KG1 (cell line): ENCODE measurements around the gene NUP210.

ENCODE experiments used
- DNase-seq: peaks from one replicate; lab custom pipeline; 2025; lab: John Stamatoyannopoulos, UW

The NUP210 gene

DNA sequence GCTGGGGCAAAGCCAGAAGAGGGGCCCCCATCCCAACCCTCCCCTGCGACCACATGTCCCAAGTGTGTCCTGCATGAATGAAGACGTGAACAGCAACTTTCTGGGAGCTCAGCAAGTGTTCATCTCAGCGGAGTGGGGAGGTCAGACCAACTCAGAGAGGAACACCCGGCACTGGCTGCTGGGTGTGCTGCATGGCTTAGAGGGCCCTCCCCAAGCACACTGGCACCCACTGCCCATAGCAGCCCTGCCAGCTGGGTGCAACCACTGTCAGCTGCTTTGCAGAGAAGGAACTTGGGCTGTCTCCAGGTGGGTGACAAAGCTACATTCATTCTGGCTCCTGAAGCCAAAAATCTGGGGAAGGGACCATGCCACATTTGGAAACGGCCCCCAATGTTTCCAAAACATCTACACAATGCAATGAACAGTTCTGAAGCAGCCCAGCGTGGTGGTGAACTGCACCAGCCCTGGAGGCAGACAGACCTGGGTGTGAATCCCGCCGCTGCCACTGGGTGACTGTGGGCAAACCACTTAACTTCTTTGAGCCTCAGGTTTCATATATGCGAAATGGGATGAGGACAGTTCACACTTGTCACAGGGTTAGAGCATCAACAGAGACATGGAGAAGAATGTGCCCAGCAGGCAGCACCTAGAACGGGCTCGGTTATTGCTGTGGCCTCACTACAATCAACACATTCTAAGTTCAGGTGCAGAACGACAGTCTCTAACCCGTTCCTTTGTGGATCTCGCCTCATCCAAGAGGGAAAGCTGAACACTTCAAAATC lies 145.4 kb downstream of the NUP210 start:
- no peak for DNase-seq

DNA sequence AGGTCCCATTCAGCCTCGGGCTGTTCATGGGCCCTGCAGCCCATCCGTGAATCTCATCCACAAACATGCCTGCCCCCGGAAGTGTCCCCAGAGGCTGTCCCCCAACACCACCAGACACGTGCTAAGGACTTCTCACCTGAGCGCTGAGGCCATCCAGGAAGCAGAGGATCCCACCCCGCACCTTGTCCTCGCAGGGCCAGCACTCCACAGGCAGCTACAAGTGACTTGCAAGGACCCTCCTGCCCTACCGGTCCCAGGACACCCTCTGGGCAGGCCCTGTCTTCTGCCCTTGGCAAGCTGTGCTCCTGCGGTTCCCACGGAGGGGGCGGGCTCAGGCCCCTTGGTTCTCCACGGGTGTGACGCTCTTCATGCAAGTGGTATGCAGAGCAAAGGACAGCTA lies 146.0 kb downstream of the NUP210 start:
- no peak for DNase-seq

- DNase-seq: no peak
Observed at GRCh38 chr3:13273604-13274105, 146.5 kb downstream of the NUP210 start.

DNA sequence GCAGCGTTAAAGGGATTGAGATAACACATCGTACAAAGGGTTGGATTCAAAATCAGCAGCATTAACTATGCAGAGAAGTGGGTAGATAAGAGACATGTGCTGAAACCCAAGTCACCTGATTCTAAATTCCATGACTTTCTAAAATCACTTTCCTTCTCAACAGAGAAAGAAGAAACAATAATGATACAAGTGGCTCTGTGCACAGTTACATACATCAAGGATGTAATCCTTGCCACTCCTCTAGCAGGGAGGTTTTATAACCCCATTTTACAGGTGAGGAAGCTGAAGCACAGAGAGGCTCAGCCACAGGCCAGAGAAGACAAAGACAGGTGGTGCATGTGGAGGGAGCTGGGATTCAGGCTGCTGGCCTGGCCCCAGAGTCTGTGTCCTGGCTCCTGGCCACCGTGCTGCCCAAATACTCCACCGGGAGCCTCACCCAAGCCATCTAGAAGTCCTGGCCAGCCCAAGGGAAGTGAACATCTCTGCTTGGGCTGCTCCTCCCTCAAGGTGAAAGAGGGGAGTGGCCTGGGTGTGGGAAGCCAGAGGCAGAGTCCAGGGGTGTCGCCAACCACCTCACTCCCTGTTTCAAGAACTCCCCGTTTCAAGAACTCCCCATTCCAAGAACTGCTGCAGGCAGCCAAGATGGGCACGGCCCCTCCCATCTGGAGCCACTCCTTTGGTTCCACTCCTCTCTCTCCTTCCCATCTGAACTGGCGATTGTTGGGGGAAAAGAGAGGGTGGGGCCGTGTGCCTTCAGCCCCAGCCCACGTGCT lies 147.1 kb downstream of the NUP210 start:
- no peak for DNase-seq

GRCh38 chr3:13269711-13270378 lies 150.3 kb downstream of the NUP210 start:
- no peak for DNase-seq

DNA sequence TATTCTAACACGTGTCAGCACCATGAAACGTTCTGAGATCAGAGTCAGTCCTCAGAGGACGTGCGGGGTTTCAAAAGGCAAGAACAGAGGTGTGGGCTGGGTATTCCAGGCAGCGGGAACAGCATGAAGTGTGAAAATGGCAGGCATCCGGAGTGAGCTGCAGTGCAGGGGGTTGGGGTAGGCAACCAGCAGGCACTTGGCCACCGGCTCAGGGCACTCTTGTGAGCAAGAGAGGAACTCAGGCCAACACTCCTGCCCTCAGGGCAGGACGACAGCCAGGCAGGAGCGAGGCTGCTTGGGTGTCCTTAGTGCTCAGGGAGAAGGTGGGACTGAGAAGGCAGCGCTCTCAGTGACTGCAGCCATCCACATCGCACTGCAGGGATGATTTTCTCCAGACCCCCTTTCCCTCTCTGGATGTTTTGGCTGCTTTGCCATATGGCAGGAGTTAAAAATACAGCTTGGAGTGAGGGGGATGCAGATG lies 151.1 kb downstream of the NUP210 start:
- DNase-seq: no peak

DNA sequence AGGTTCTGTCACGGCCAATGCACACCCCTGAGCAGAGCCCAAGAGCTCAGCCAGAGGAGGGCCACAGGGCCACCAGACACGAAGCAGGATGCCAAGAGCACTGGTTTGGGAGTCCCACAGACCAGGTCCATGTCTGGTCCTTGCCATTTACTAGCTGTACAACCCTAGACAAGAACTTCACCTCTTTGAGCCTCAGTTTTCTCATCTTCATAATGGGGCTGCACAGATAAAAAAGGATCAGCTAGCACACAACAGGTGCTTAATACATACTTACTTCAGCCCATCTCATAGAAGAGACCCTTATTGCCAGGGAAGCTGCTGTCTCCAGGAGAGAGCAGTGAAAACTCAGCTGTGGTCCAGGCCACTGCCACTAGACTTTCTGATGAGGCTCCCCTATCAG lies 152.0 kb downstream of the NUP210 start:
- no peak for DNase-seq

DNA sequence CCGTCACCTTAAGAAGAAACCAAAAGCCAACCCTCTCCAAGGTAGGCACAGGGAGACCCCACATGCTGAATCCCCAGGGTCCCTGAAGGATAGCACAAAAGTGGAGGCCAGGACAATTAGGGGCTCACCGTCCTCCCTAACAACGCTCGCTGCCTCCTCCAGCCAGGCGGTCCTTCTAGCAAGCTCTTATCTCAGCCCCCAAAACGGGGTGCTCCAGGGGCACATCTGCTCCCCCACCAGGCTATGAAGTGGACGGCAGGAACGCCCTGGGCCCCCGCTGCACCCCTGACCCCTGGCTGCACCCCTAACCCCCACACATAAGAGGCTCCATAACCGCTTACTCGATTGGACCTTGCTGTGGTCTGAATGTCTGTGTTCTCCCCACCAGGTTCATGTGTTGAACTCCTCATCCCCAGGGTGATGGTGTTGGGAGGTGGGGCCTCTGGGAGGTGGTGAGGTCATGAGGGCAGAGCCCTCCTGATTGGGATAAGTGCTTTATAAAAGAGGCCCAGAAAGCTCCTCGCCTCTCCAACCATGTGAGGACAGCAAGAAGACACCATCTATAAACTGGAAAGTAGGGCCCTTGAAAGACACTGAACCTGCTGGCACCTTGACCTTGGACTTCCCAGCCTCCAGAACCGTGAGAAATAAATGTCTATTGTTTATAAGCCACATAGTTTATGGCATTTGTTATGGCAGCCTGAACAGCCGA lies 153.3 kb downstream of the NUP210 start:
- DNase-seq: no peak
